Natural killer cell (primary cell): ENCODE measurements around the gene C1orf105. TPM values are rescaled to one million over a fixed set of nuclear protein-coding genes. Genes with fewer than 3 reads are reported as not detected.

ENCODE experiments used
- ATAC-seq, 3 donors: fragments of 150-1000 bp in 2 of 3; fragments of 200-7000 bp in 1 of 3; cut with Tn5 transposase; 1 replicate in 1 of 3; 2 replicates in 2 of 3; pipeline ENCODE4 v1.10.0; 2021; ENCODE audit warnings: mild to moderate bottlenecking in 2 of 3, moderate library complexity in 2 of 3
- DNase-seq, 2 donors: peaks; one replicate each; pipeline versions ENCODE4 v3.0.0 to v3.0.0-alpha.2; 2013 to 2021; ENCODE audit warnings: mixed read lengths in 1 of 2
- H3K27ac ChIP-seq: one replicate; pipeline ENCODE4 v1.5.1; 2013; ENCODE audit warnings: mild to moderate bottlenecking, low read length
- H3K27me3 ChIP-seq: one replicate; pipeline ENCODE4 v1.6.1; 2013; ENCODE audit warnings: low read length; ENCODE audit not compliant: control insufficient read depth, insufficient read depth
- H3K36me3 ChIP-seq: one replicate; pipeline ENCODE4 v1.6.1; 2013; ENCODE audit warnings: low read length; ENCODE audit not compliant: control insufficient read depth, insufficient read depth
- H3K4me1 ChIP-seq: one replicate; pipeline ENCODE4 v1.6.1; 2013; ENCODE audit warnings: low read length; ENCODE audit not compliant: control insufficient read depth, insufficient read depth
- H3K4me3 ChIP-seq: one replicate; pipeline ENCODE4 v1.5.1; 2013; ENCODE audit warnings: low read length
- H3K9me3 ChIP-seq: one replicate; pipeline ENCODE4 v1.6.1; 2013; ENCODE audit warnings: low read length; ENCODE audit not compliant: control insufficient read depth, insufficient read depth
- H3K27ac Mint-ChIP-seq, 2 donors: one replicate each; pipeline ENCODE4 v1.8.0; 2022; ENCODE audit warnings: mild to moderate bottlenecking in 2 of 2, mixed read lengths in 2 of 2, moderate library complexity in 1 of 2
- H3K27me3 Mint-ChIP-seq, 2 donors: one replicate each; pipeline ENCODE4 v1.8.0; 2022; ENCODE audit warnings: low read depth in 2 of 2, mixed read lengths in 2 of 2
- H3K36me3 Mint-ChIP-seq: one replicate; pipeline ENCODE4 v1.8.0; 2022; ENCODE audit warnings: mixed read lengths
- H3K4me1 Mint-ChIP-seq, 2 donors: one replicate each; pipeline ENCODE4 v1.8.0; 2022; ENCODE audit warnings: mixed read lengths in 2 of 2
- H3K4me3 Mint-ChIP-seq: one replicate; pipeline ENCODE4 v1.8.0; 2022; ENCODE audit warnings: mild to moderate bottlenecking, moderate library complexity, mixed read lengths
- H3K9me3 Mint-ChIP-seq, 2 donors: one replicate each; pipeline ENCODE4 v1.8.0; 2022; ENCODE audit warnings: mixed read lengths in 2 of 2
- CTCF ChIP-seq: fragments of 200-600 bp; IDR thresholded peaks from one replicate; pipeline ENCODE4 v1.8.0; 2022; ENCODE audit warnings: antibody characterized with exemption
- WGBS: methylation state at CpG from one replicate; pipeline ENCODE4 v1.1.7; 2013; ENCODE audit warnings: missing lambda C conversion rate; ENCODE audit not compliant: insufficient coverage; 5-methylcytosine and 5-hydroxymethylcytosine counted together
- intact Hi-C: fragments of 100-400 bp; cut with micrococcal nuclease; formaldehyde crosslinking; loops from one replicate; pipeline ENCODE4 v1.14.2; 2022
- total RNA-seq, 4 donors: library from RNA; stranded (reverse); fragments of 120-200 nt in 1 of 4; gene quantifications; one replicate each; pipeline versions ENCODE4 v1.2.3 to v1.2.4, GENCODE V29; 2013 to 2022

C1orf105 gene
- total RNA-seq, 3 donors from 2014 or later (not counting 1 experiment from before 2014, with no cell fraction given) = not detected

- H3K4me3 ChIP-seq = no peak overlapping the region
- H3K27ac ChIP-seq = no peak overlapping the region
- H3K9me3 ChIP-seq = no peaks in the 10 kb centered on the region
- no CpG with 5 or more reads among the region's 1 CpG for WGBS
- Mint-ChIP-seq H3K9me3 (no peaks in the 10 kb centered on the region), H3K36me3 (no peaks in the 10 kb centered on the region), H3K27me3 (peaks cover 11 to 23% of the 10 kb centered on the region in 2 donors), H3K4me3 (no peak overlapping the region), H3K27ac (no peak overlapping the region), H3K4me1 (no peaks in the 10 kb centered on the region)
- intact Hi-C loops = no loop called here
- no peak for TF ChIP-seq CTCF
- DNase-seq = no peak
- no peaks in the 10 kb centered on the region for H3K27me3 ChIP-seq
- ATAC-seq = no peak
- H3K36me3 ChIP-seq = no peaks in the 10 kb centered on the region
- no peaks in the 10 kb centered on the region for H3K4me1 ChIP-seq
Observed at GRCh38 chr1:172482044-172482443, 61.6 kb downstream of the C1orf105 start.

- Mint-ChIP-seq H3K27me3 (peaks cover 13 to 23% of the 10 kb centered on the region in 2 donors), H3K9me3 (no peaks in the 10 kb centered on the region), H3K27ac (no peak overlapping the region), H3K4me1 (no peaks in the 10 kb centered on the region), H3K4me3 (no peak overlapping the region), H3K36me3 (no peaks in the 10 kb centered on the region)
- TF ChIP-seq CTCF = no peak
- H3K4me3 ChIP-seq = no peak overlapping the region
- no peaks in the 10 kb centered on the region for H3K4me1 ChIP-seq
- intact Hi-C loops = no loop called here
- no peaks in the 10 kb centered on the region for H3K9me3 ChIP-seq
- DNase-seq = no peak
- H3K36me3 ChIP-seq = no peaks in the 10 kb centered on the region
- H3K27ac ChIP-seq = no peak overlapping the region
- ATAC-seq = no peak
- H3K27me3 ChIP-seq = peaks cover 4% of the 10 kb centered on the region
Observed at GRCh38 chr1:172483448-172483847, 63.0 kb downstream of the C1orf105 start.

GRCh38 chr1:172484252-172484651, 63.8 kb downstream of the C1orf105 start:
- Histone ChIP-seq H3K4me1 (no peaks in the 10 kb centered on the region), H3K27me3 (peaks cover 4% of the 10 kb centered on the region), H3K4me3 (no peak overlapping the region), H3K27ac (no peak overlapping the region), H3K9me3 (no peaks in the 10 kb centered on the region), H3K36me3 (no peaks in the 10 kb centered on the region)
- Mint-ChIP-seq H3K27ac (no peak overlapping the region), H3K36me3 (no peaks in the 10 kb centered on the region), H3K4me1 (no peaks in the 10 kb centered on the region), H3K27me3 (peaks cover 18 to 30% of the 10 kb centered on the region in 2 donors), H3K4me3 (no peak overlapping the region), H3K9me3 (no peaks in the 10 kb centered on the region)
- intact Hi-C loops = no loop called here
- DNase-seq (no peak), ATAC-seq (no peak)
- no peak for TF ChIP-seq CTCF

- ATAC-seq (no peak), DNase-seq (no peak)
- Mint-ChIP-seq H3K9me3 (no peaks in the 10 kb centered on the region), H3K36me3 (no peaks in the 10 kb centered on the region), H3K4me1 (no peaks in the 10 kb centered on the region), H3K27ac (no peak overlapping the region), H3K4me3 (no peak overlapping the region), H3K27me3 (peaks cover 19 to 29% of the 10 kb centered on the region in 2 donors)
- WGBS = 73% methylated on average over 4 of the region's 5 CpGs
- TF ChIP-seq CTCF = no peak
- peaks cover 4% of the 10 kb centered on the region for H3K27me3 ChIP-seq
- intact Hi-C loops = no loop called here
- no peak overlapping the region for H3K27ac ChIP-seq
- H3K4me3 ChIP-seq = no peak overlapping the region
- H3K36me3 ChIP-seq = no peaks in the 10 kb centered on the region
- no peaks in the 10 kb centered on the region for H3K4me1 ChIP-seq
- no peaks in the 10 kb centered on the region for H3K9me3 ChIP-seq
Observed at GRCh38 chr1:172485626-172486025, 65.1 kb downstream of the C1orf105 start.
